Keratinocyte (primary cell): ENCODE results near the gene ZKSCAN1.

Experiments used
- CTCF ChIP-seq, 3 experiments: IDR thresholded peaks in 1 of 3; conservative IDR thresholded peaks in 1 of 3; optimal IDR thresholded peaks in 1 of 3; 2 replicates in 2 of 3; 3 replicates in 1 of 3; pipeline versions ENCODE3 to v1.5.1; 2011; ENCODE audit warnings: low read length in 3 of 3, mild to moderate bottlenecking in 3 of 3, moderate library complexity in 2 of 3, control low read depth in 1 of 3, inconsistent platforms in 1 of 3; ENCODE audit not compliant: insufficient read depth in 2 of 3; ENCODE audit errors: extremely low read depth in 1 of 3
- EZH2 ChIP-seq: IDR thresholded peaks from one replicate; pipeline ENCODE4 v1.6.1; 2012; ENCODE audit warnings: inconsistent platforms, mild to moderate bottlenecking, low read length, moderate library complexity

DNA sequence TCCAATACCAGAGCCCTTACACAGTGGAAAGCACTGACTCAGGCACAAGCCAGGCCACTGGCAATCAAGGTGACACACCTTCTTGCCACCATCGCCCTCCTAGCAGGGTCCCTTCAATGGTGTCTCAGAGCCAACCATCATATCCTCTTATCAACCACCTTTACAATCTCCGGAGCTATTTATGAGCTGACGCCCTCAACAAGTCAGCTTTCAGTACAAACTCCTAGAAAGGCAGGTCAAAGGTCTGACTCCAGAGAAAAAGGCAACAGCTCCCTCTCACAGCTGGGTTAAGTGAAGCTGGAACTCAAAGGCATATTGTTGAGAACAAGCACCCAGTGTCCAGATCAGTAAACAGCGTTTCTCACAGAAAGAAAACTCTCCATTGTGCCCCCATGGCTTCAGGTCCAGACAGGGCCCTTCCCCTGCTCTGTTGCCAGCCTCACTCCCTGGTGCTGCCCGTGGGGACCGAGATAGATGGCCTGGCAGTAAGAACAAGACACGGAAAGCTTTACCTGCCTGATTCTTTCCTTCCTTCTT is 63.7 kb downstream of the ZKSCAN1 start:
- TF ChIP-seq CTCF (optimal IDR thresholded peaks at IDR 0.05 in 1 of 3, IDR thresholded peaks at IDR 0.05 in 1 of 3, conservative IDR thresholded peaks at IDR 0.05 in 1 of 3; ENCODE audit: extremely low read depth in 1 of 3, insufficient read depth in 2 of 3, low read length in 3 of 3) (no peak), EZH2 (no peak)
